Adrenal gland (tissue), 12 donors: ENCODE data around the gene ANKZF1. TPM values are rescaled to one million over a fixed set of nuclear protein-coding genes. Genes with fewer than 3 reads are reported as not detected.
A peak's percentile ranks its signal among the peaks of the same experiment; 100 is the strongest.

ENCODE experiments used
- DNase-seq, 7 donors: peaks; one replicate each; pipeline ENCODE4 v3.0.0-alpha.2; 2019 to 2020
- H3K27ac ChIP-seq, 5 donors: fragments of 200-600 bp; sonication (generic) in 4 of 5; 1 replicate in 3 of 5; 2 replicates in 2 of 5; pipeline versions ENCODE4 v1.5.1 to v1.8.0; 2016 to 2020; ENCODE audit warnings: mild to moderate bottlenecking in 1 of 5
- H3K27me3 ChIP-seq: fragments of 200-600 bp; 2 replicates; pipeline ENCODE4 v1.8.0; 2021
- H3K36me3 ChIP-seq, 2 donors: fragments of 200-600 bp; replicated peaks in 1 of 2; 1 replicate in 1 of 2; 2 replicates in 1 of 2; pipeline versions ENCODE4 v1.5.1 to v1.8.0; 2018 to 2022
- H3K4me1 ChIP-seq, 2 donors: fragments of 200-600 bp; replicated peaks in 1 of 2; 1 replicate in 1 of 2; 2 replicates in 1 of 2; pipeline versions ENCODE4 v1.5.1 to v1.8.0; 2018 to 2021
- H3K4me3 ChIP-seq, 4 donors: fragments of 200-600 bp; sonication (generic) in 3 of 4; one replicate each; pipeline ENCODE4 v1.5.1; 2016 to 2018
- H3K9me3 ChIP-seq, 3 donors: fragments of 200-600 bp; sonication (generic) in 1 of 3; replicated peaks in 1 of 3; 1 replicate in 2 of 3; 2 replicates in 1 of 3; pipeline versions ENCODE4 v1.5.1 to v1.8.0; 2016 to 2021
- POLR2A ChIP-seq, 2 donors: fragments of 450-650 bp; IDR thresholded peaks; one replicate each; pipeline ENCODE4 v1.6.1; 2017; ENCODE audit warnings: antibody characterized with exemption in 2 of 2, mild to moderate bottlenecking in 2 of 2, moderate library complexity in 1 of 2
- WGBS, 4 donors: extraction: QIAGEN DNeasy Blood & Tissue Kit in 2 of 4; methylation state at CpG; one replicate each; pipeline versions ENCODE4 v1.1.5 to v1.1.7; 2013 to 2017; 5-methylcytosine and 5-hydroxymethylcytosine counted together
- intact Hi-C, 2 donors: fragments of 100-400 bp; cut with DNase I; formaldehyde crosslinking; loops; one replicate each; pipeline versions ENCODE4 v1.14.1 to v1.15.0; 2022 to 2023
- polyA plus RNA-seq, 3 donors: library from polyadenylated mRNA; stranded (reverse); fragments of 200-250 nt in 2 of 3; fragments of 350-450 nt in 1 of 3; fragmentation: Illumina TruSeq in 1 of 3; extraction: RNeasy Lipid Tissue Mini Kit (QIAGEN cat#74804) in 1 of 3; gene quantifications; one replicate each; pipeline ENCODE4 v1.2.3, GENCODE V29; 2013 to 2014
- total RNA-seq, 9 donors: library from RNA; depleted of rRNA in 4 of 9; stranded (reverse); fragments of >200 nt in 4 of 9; fragments of 120-200 nt in 1 of 9; fragmentation: NEBNext Ultra II Directional in 1 of 9; extraction: Animal tissue kit (Norgen Biotek cat#: 25700) in 1 of 9; gene quantifications; one replicate each; pipeline versions ENCODE4 v1.1.0 to v1.2.4, GENCODE V29; 2013 to 2023
- TF ChIP-seq, protein P1 (sequence below), 6 experiments: fragments of 450-650 bp in 4 of 6; fragments of 200-600 bp in 2 of 6; sonication (generic) in 1 of 6; IDR thresholded peaks; 1 replicate in 5 of 6; 2 replicates in 1 of 6; pipeline versions ENCODE4 v1.5.1 to v1.8.0; 2016 to 2021; ENCODE audit warnings: antibody characterized with exemption in 6 of 6, mild to moderate bottlenecking in 2 of 6, moderate library complexity in 1 of 6
- donor health status: healthy with polysubstance abuse.
- donor health status: Bipolar disorder and iron deficiency.
- donor health status: DM: yes; HTN: yes; CAD: no.
- donor health status: DM: no; HTN: no; CAD: no.
- donor health status: DM: no; HTN: no; CAD: no.
- donor health status: DM: yes; HTN: yes; CAD: no.

ANKZF1 gene
- total and polyA plus RNA-seq, 12 donors, result 11.5 to 93.1 (median 37.6) TPM

DNA sequence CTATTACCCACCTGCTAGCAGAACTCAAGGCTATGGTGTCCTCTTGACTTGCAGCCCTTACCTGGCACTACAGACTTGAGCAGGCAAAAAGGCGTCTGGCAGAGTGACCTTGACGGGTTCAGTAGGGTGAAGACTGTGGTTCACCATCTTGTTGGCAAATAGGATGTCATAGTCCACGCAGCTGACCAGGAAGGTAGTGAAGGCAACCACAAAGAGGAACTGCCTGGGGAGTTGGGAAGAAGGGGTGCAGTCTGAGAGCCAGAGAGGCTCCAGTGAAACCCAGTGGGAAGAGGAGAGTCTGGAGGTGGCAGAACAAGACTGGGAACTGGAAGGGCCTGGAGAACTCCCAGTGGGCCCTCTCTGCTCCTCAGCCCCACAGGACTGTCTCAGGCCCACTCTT, 4.3 kb upstream of the ANKZF1 start:
- Histone ChIP-seq H3K27me3 (no peaks in the 10 kb centered on the region), H3K4me1 (peaks cover 16 to 29% of the 10 kb centered on the region in 2 donors), H3K4me3 (no peak overlapping the region), H3K36me3 (peaks cover 0 to 61% of the 10 kb centered on the region in 2 donors), H3K27ac (peak overlapping the region in 1 of 5 donors; percentile 12), H3K9me3 (no peaks in the 10 kb centered on the region)
- TF ChIP-seq, protein P1, sequence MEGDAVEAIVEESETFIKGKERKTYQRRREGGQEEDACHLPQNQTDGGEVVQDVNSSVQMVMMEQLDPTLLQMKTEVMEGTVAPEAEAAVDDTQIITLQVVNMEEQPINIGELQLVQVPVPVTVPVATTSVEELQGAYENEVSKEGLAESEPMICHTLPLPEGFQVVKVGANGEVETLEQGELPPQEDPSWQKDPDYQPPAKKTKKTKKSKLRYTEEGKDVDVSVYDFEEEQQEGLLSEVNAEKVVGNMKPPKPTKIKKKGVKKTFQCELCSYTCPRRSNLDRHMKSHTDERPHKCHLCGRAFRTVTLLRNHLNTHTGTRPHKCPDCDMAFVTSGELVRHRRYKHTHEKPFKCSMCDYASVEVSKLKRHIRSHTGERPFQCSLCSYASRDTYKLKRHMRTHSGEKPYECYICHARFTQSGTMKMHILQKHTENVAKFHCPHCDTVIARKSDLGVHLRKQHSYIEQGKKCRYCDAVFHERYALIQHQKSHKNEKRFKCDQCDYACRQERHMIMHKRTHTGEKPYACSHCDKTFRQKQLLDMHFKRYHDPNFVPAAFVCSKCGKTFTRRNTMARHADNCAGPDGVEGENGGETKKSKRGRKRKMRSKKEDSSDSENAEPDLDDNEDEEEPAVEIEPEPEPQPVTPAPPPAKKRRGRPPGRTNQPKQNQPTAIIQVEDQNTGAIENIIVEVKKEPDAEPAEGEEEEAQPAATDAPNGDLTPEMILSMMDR (IDR thresholded peaks at IDR 0.05), result no peak
- TF ChIP-seq POLR2A (IDR thresholded peaks at IDR 0.05), result no peak
- DNase-seq, result no peak
- intact Hi-C loops, result no loop called here
- 70 to 73% (median 71%) methylated on average over 3 of the region's 3 CpGs for WGBS, 4 donors

DNA sequence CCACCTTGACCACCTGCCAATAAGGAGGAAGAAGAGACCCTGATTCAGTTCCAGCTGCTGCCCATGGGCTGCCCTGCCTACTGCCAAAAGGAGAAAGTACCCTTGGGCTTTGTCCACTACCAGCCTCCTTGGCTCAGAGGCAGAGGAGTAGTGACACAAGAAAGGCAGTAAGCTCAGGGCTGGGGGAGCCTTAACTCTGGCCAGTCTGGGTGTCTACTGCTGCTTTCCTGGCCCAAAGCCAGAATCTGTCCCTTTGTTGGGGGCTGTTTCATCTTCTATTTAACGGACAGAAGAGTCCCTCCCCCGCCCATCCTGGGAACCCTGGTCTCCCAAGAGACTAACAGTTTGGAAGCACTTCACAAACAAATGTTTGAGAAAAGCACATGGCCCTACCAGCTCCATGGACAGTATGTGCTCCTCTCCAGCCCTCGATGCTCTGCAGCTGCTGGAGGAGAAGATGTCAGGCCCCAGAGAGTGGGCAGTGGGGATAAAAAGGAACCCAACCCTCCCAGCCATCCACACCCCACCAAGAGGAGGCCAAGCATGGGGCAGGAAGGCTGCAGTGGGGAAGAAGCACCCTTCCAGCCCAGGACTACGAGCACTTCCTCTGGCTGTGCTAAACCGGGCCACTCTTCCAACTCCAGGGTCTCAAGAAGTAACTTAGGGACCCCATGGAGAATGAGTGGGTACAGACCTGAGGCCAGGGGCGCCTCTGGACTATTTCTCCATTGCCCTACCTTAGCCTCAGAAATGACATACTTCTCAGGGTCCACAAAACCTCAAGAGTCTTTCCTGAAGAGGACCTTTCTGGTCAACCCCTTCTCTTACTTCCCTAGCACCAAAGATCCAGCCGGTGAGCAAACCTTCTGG, 1.3 kb upstream of the ANKZF1 start:
- no peak for DNase-seq
- Histone ChIP-seq H3K27ac (peak overlapping the region; percentile 83 to 95 (median 95)), H3K4me3 (peak overlapping the region in 3 of 4 donors; percentile 41 to 76 (median 61)), H3K27me3 (no peaks in the 10 kb centered on the region), H3K9me3 (no peaks in the 10 kb centered on the region), H3K36me3 (peaks cover 0 to 47% of the 10 kb centered on the region in 2 donors), H3K4me1 (peaks cover 23 to 43% of the 10 kb centered on the region in 2 donors)
- 42 to 60% (median 48%) methylated on average over 6 to 7 of the region's 7 CpGs for WGBS, 4 donors
- intact Hi-C loops, result no loop called here
- TF ChIP-seq, protein P1 (IDR thresholded peaks at IDR 0.05), result no peak
- TF ChIP-seq POLR2A (IDR thresholded peaks at IDR 0.05), result no peak

DNA sequence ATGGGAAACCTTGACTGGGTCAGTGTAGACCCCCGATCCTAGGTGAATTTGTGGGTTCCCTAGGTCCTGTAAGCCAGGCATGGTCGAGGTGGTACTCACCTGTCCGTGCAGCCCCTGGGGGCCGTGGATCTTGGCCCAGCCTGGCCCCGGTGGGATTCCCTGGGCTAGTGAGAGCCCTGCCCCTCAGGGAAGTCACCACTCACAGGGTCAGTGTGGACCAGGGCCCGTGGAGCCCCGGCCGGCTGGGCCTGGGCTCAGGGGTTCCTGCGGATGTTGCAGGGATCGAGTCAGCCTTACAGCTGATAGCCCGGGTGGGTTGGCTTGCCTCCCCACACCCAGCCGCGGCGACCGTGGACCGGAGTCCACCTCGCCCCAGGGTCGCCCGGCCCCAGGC, 698 bp upstream of the ANKZF1 start:
- intact Hi-C loops, result no loop called here

DNA sequence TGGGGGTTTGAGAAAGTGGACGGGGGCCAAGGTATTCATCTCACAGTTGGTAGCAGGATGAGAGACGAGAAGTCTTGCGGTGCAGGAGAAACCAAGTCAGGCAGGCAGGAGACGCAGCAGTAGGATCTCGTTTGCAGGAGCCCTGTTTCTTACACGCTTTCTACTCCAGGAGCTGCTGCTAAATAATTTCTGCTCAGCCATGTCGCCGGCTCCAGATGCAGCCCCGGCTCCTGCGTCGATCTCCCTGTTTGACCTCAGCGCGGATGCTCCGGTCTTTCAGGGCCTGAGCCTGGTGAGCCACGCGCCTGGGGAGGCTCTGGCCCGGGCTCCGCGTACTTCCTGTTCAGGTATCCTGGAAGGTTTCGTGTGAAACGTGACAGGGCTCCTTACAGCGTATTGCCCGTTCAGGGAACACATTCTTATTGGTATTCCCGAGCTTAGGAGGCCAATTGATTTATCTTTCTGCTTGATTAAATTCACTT, 494 bp downstream of the ANKZF1 start:
- intact Hi-C loops, result no loop called here
- 0% methylated on average over 9 to 24 of the region's 24 CpGs for WGBS, 4 donors
- no peak for TF ChIP-seq POLR2A (IDR thresholded peaks at IDR 0.05)
- TF ChIP-seq, protein P1 (IDR thresholded peaks at IDR 0.05), result no peak
- H3K36me3 ChIP-seq, result peaks cover 0 to 47% of the 10 kb centered on the region in 2 donors
- H3K27me3 ChIP-seq, result no peaks in the 10 kb centered on the region
- peak overlapping the region; percentile 80 to 95 (median 94) for H3K27ac ChIP-seq
- H3K4me3 ChIP-seq, result peak overlapping the region; percentile 13 to 76 (median 58)
- H3K4me1 ChIP-seq, result peaks cover 23 to 43% of the 10 kb centered on the region in 2 donors
- no peaks in the 10 kb centered on the region for H3K9me3 ChIP-seq
- DNase-seq, result peak; percentile 52 to 85 (median 71)

More for the DNA sequence above, 698 bp upstream of the ANKZF1 start:
- Histone ChIP-seq H3K9me3 (no peaks in the 10 kb centered on the region), H3K36me3 (peaks cover 0 to 47% of the 10 kb centered on the region in 2 donors), H3K4me3 (peak overlapping the region; percentile 9 to 76 (median 51)), H3K4me1 (peaks cover 23 to 43% of the 10 kb centered on the region in 2 donors), H3K27me3 (no peaks in the 10 kb centered on the region), H3K27ac (peak overlapping the region; percentile 83 to 95 (median 95))
- DNase-seq, result no peak
- WGBS, 4 donors, result 0 to 17% (median 1%) methylated on average over 1 to 19 of the region's 19 CpGs
- no peak for TF ChIP-seq POLR2A (IDR thresholded peaks at IDR 0.05)
